HepG2 (cell line): Measurements from ENCODE around the gene CCDC88C. TPM values are rescaled to one million over a fixed set of nuclear protein-coding genes. Genes with fewer than 3 reads are reported as not detected.

Source experiments
- GABPA ChIP-seq, 2 experiments: IDR thresholded peaks; 2 replicates each; pipeline ENCODE4 v1.6.1; 2011 to 2016; ENCODE audit warnings: low read depth in 2 of 2, low read length in 1 of 2, missing biosample characterization in 1 of 2, missing genetic modification characterization in 1 of 2
- KIAA2018 ChIP-seq: sonication (generic); formaldehyde crosslinking; IDR thresholded peaks from 2 replicates; pipeline ENCODE4 v1.5.0; 2020; ENCODE audit warnings: mild to moderate bottlenecking, missing genetic modification reagents, borderline replicate concordance
- ZBTB42 ChIP-seq: sonication (generic); formaldehyde crosslinking; IDR thresholded peaks from 2 replicates; pipeline ENCODE4 v1.5.0; 2020; ENCODE audit warnings: mild to moderate bottlenecking, missing genetic modification reagents
- ZNF883 ChIP-seq: sonication (generic); formaldehyde crosslinking; IDR thresholded peaks from 2 replicates; pipeline ENCODE4 v1.5.1; 2020; ENCODE audit warnings: mild to moderate bottlenecking, missing genetic modification reagents; ENCODE audit errors: not compliant biosample characterization
- polyA plus RNA-seq, 8 experiments: library from polyadenylated mRNA; depleted of rRNA in 3 of 8; stranded (reverse) in 7 of 8; unstranded in 1 of 8; fragments of >200 nt; fragmentation: Illumina TruSeq in 4 of 8; extraction: Trizol in 4 of 8; gene quantifications; 2 replicates each; pipeline versions ENCODE4 v1.2.1 to v1.2.3, GENCODE V29; 2011 to 2016; ENCODE audit warnings: low read depth in 4 of 8, missing spikeins in 1 of 8, mixed read lengths in 1 of 8; ENCODE audit not compliant: insufficient read depth in 1 of 8
- total RNA-seq, 5 experiments: library from RNA; depleted of rRNA; stranded (reverse); fragments of >200 nt; fragmentation: Illumina TruSeq; extraction: Trizol; gene quantifications; 2 replicates each; pipeline ENCODE4 v1.2.3, GENCODE V29; 2016; ENCODE audit warnings: low read depth in 1 of 5
- TF ChIP-seq, protein P1 (sequence below): fragments of 450-650 bp; IDR thresholded peaks from 2 replicates; pipeline ENCODE4 v1.6.1; 2016

Gene CCDC88C
- total and polyA plus RNA-seq, 2 of the 13 experiments (the other 11 are each of a cell fraction or from before 2014, with no cell fraction given) = 3.6 to 11.7 TPM

DNA sequence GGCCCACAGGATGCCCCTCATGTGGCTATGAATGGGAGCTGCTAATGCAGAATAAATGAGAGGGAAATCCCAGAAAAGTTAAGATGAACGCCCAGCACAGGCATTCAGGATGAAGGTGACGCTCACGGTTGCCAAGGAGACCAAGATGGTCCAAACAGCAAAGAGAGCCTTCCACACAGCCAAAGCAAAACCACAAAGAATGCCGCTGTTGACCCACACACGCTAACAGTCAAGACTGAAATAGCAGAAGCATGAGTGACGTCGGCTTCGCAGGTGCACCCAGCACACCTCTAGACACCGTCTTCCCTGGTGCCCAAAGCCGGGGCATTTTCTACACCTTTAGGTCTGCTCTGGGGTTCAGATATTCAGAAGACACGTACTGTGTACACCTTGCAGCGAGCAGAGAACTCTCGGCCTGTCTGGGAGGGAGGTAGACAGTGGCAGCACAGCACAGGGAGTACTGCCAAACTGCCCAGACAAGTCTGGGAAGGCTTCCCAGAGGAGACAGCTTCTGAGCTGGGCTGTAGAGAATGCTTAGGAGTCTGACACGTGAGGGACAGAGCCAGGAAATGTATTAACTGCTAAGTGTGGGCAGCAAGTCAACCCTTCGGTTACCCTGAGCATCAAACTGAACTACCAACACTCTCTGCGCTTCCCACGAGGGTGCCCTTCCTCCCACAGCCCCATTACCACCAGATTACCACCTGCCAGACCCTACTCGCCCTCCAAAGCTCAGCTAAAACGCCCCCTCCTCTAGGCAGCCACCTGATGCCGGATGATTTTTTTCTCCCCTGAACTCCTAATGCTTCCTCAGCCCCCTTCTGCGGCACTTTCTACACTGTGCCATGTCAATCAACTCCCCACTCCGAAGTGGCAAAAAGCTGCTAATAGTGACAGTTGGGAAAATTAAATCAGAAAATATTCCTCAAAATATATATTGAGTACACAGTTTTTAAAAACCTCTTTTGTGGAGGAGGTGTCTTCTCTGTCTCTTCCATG, 50.1 kb downstream of the CCDC88C start (continued):
- no peak for TF ChIP-seq KIAA2018 (CRISPR knock-in tag)
- no peak for TF ChIP-seq ZBTB42 (CRISPR knock-in tag)
- no peak for TF ChIP-seq GABPA (IDR thresholded peaks at IDR 0.05; ENCODE audit: low read depth, low read length)
- no peak for TF ChIP-seq GABPA (CRISPR knock-in tag; IDR thresholded peaks at IDR 0.05; ENCODE audit: low read depth)
- TF ChIP-seq, protein P1, sequence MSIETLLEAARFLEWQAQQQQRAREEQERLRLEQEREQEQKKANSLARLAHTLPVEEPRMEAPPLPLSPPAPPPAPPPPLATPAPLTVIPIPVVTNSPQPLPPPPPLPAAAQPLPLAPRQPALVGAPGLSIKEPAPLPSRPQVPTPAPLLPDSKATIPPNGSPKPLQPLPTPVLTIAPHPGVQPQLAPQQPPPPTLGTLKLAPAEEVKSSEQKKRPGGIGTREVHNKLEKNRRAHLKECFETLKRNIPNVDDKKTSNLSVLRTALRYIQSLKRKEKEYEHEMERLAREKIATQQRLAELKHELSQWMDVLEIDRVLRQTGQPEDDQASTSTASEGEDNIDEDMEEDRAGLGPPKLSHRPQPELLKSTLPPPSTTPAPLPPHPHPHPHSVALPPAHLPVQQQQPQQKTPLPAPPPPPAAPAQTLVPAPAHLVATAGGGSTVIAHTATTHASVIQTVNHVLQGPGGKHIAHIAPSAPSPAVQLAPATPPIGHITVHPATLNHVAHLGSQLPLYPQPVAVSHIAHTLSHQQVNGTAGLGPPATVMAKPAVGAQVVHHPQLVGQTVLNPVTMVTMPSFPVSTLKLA = no peak
- no peak for TF ChIP-seq ZNF883 (CRISPR knock-in tag)
